Measurements from ENCODE around the gene BTBD16. TPM values are rescaled to one million over a fixed set of nuclear protein-coding genes. Genes with fewer than 3 reads are reported as not detected.

BTBD16 gene
- total and polyA plus RNA-seq, 2 of the 13 experiments (the other 11 are each of a cell fraction or from before 2014, with no cell fraction given): 5.0 to 11.9 TPM

DNA sequence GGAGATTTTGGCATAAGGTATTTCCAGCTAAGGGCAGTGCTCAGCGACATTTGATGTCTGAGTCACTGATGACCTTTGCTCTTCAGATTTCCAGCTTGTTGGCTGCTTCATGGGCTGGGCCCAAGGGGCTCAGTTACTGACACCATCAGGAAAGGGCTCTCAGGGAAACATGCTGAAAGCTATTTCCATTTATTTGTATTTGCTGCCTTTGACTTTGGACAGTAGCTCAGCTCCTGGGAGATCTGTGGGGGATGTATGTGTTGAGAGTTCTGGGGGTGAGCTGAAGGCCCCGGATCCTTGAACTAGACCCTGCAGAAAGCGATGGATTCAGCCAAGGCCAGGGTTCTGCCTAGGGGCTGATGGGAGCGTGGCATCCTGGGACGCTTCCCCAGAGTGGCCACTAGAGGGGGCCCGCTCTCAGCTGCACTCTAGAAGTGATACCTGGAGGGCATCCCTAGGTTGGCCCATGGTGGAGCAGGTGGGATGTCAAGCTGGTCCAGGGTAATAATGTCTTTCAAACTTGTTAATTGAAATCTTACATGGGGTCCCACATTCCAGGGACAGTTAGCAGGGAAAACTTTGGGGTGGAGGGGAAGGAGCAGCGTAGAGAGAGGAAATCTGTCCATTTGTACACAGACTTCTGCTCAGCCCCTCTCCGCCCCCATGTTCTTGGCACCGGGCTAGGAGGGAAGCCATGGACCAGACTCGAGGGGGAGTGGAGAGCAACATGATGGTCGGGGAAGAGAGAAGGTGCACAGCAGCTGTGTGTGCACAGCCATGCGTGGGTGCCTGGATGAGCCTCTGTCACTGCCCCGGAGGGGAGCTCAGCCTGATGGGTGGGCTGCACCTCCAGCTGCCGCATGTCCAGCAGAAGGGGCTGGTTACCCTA is 3.0 kb upstream of the BTBD16 start (continued):
- TF ChIP-seq TMF1 (CRISPR knock-in tag; IDR thresholded peaks at IDR 0.05; ENCODE audit: low read depth) (no peak), ZBTB1 (CRISPR knock-in tag; IDR thresholded peaks at IDR 0.05; ENCODE audit: borderline replicate concordance) (no peak), E2F2 (CRISPR knock-in tag; IDR thresholded peaks at IDR 0.05; ENCODE audit: borderline replicate concordance) (no peak), RBM22 (optimal IDR thresholded peaks at IDR 0.05; ENCODE audit: low read length) (no peak), NFIB (CRISPR knock-in tag; IDR thresholded peaks at IDR 0.05; ENCODE audit: borderline replicate concordance) (no peak), FUBP1 (CRISPR knock-in tag; IDR thresholded peaks at IDR 0.05; ENCODE audit: borderline replicate concordance) (no peak), ZNF713 (CRISPR knock-in tag; IDR thresholded peaks at IDR 0.05) (no peak), DPF2 (CRISPR knock-in tag; IDR thresholded peaks at IDR 0.05; ENCODE audit: borderline replicate concordance, low read depth) (no peak), FOXA3 (CRISPR knock-in tag; IDR thresholded peaks at IDR 0.05) (peak; percentile 8; the same call in 1 of the 2 replicates), PRDM10 (CRISPR knock-in tag; IDR thresholded peaks at IDR 0.05; ENCODE audit: low read depth) (no peak; the same call in 1 of the 2 replicates), ZNF275 (CRISPR knock-in tag; IDR thresholded peaks at IDR 0.05; ENCODE audit: borderline replicate concordance) (no peak), ZBTB20 (CRISPR knock-in tag; IDR thresholded peaks at IDR 0.05; ENCODE audit: borderline replicate concordance, low read depth) (no peak; the same call in 1 of the 2 replicates), SSRP1 (CRISPR knock-in tag; IDR thresholded peaks at IDR 0.05) (no peak), ZNF558 (CRISPR knock-in tag; IDR thresholded peaks at IDR 0.05; ENCODE audit: borderline replicate concordance) (no peak), SOX5 (CRISPR knock-in tag; IDR thresholded peaks at IDR 0.05; ENCODE audit: borderline replicate concordance) (no peak)
- TF ChIP-seq, protein P1, sequence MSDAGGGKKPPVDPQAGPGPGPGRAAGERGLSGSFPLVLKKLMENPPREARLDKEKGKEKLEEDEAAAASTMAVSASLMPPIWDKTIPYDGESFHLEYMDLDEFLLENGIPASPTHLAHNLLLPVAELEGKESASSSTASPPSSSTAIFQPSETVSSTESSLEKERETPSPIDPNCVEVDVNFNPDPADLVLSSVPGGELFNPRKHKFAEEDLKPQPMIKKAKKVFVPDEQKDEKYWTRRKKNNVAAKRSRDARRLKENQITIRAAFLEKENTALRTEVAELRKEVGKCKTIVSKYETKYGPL (CRISPR knock-in tag; IDR thresholded peaks at IDR 0.05): no peak
- TF ChIP-seq, protein P2, sequence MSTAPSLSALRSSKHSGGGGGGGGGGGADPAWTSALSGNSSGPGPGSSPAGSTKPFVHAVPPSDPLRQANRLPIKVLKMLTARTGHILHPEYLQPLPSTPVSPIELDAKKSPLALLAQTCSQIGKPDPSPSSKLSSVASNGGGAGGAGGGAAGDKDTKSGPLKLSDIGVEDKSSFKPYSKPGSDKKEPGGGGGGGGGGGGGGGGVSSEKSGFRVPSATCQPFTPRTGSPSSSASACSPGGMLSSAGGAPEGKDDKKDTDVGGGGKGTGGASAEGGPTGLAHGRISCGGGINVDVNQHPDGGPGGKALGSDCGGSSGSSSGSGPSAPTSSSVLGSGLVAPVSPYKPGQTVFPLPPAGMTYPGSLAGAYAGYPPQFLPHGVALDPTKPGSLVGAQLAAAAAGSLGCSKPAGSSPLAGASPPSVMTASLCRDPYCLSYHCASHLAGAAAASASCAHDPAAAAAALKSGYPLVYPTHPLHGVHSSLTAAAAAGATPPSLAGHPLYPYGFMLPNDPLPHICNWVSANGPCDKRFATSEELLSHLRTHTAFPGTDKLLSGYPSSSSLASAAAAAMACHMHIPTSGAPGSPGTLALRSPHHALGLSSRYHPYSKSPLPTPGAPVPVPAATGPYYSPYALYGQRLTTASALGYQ (CRISPR knock-in tag; IDR thresholded peaks at IDR 0.05): no peak

All from HepG2 (cell line).